GM19463 (cell line): ENCODE data around the gene EDEM3.
"Not testable (repeated sequence)": the region's sequence is repeated elsewhere in the genome, so short reads cannot be mapped to it uniquely, and the experiment has no call there.

Experiments
- ATAC-seq: cut with Tn5 transposase; IDR thresholded peaks from one replicate; pipeline ENCODE4 v1.9.1; 2021; ENCODE audit warnings: mild to moderate bottlenecking, moderate library complexity; ENCODE audit not compliant: unreplicated experiment

Gene EDEM3

GRCh38 chr1:184740344-184740743, 14.3 kb downstream of the EDEM3 start:
- no peak for ATAC-seq

GRCh38 chr1:184739796-184740195, 14.9 kb downstream of the EDEM3 start:
- no peak for ATAC-seq

- ATAC-seq = no peak
Observed at GRCh38 chr1:184739070-184739469, 15.6 kb downstream of the EDEM3 start.

GRCh38 chr1:184734980-184735379, 19.7 kb downstream of the EDEM3 start:
- no peak for ATAC-seq

- no peak for ATAC-seq
Observed at GRCh38 chr1:184724843-184725242, 29.8 kb downstream of the EDEM3 start.

GRCh38 chr1:184716158-184716557, 38.5 kb downstream of the EDEM3 start:
- ATAC-seq = no peak

GRCh38 chr1:184709418-184709817, 45.2 kb downstream of the EDEM3 start:
- no peak for ATAC-seq

GRCh38 chr1:184708084-184708676, 46.5 kb downstream of the EDEM3 start:
- no peak for ATAC-seq

GRCh38 chr1:184705271-184705670, 49.4 kb downstream of the EDEM3 start:
- no peak for ATAC-seq

- ATAC-seq = no peak
Observed at GRCh38 chr1:184701816-184702215, 52.8 kb downstream of the EDEM3 start.

GRCh38 chr1:184698969-184699368, 55.7 kb downstream of the EDEM3 start:
- no peak for ATAC-seq

- ATAC-seq = no peak
Observed at GRCh38 chr1:184698016-184698415, 56.6 kb downstream of the EDEM3 start.

GRCh38 chr1:184696403-184696802, 58.3 kb downstream of the EDEM3 start:
- ATAC-seq = no peak

GRCh38 chr1:184695023-184695422, 59.6 kb downstream of the EDEM3 start:
- ATAC-seq = no peak

GRCh38 chr1:184693011-184693410, 61.6 kb downstream of the EDEM3 start:
- no peak for ATAC-seq

GRCh38 chr1:184691719-184692324, 62.8 kb downstream of the EDEM3 start:
- ATAC-seq = no peak

GRCh38 chr1:184686540-184686939, 68.1 kb downstream of the EDEM3 start:
- no peak for ATAC-seq

- ATAC-seq = no peak
Observed at GRCh38 chr1:184685116-184685515, 69.5 kb downstream of the EDEM3 start.

- ATAC-seq = no peak
Observed at GRCh38 chr1:184684285-184685074, 70.2 kb downstream of the EDEM3 start.

- ATAC-seq = no peak
Observed at GRCh38 chr1:184682956-184683355, 71.7 kb downstream of the EDEM3 start.

GRCh38 chr1:184680611-184681225, 73.9 kb downstream of the EDEM3 start:
- ATAC-seq = not testable (repeated sequence)

GRCh38 chr1:184679472-184679871, 75.2 kb downstream of the EDEM3 start:
- ATAC-seq = not testable (repeated sequence)
